ENCODE measurements around the gene TRA2B.
A peak's percentile ranks its signal among the peaks of the same experiment; 100 is the strongest.
"Not testable (repeated sequence)": the region's sequence is repeated elsewhere in the genome, so short reads cannot be mapped to it uniquely, and the experiment has no call there.

The TRA2B gene

DNA sequence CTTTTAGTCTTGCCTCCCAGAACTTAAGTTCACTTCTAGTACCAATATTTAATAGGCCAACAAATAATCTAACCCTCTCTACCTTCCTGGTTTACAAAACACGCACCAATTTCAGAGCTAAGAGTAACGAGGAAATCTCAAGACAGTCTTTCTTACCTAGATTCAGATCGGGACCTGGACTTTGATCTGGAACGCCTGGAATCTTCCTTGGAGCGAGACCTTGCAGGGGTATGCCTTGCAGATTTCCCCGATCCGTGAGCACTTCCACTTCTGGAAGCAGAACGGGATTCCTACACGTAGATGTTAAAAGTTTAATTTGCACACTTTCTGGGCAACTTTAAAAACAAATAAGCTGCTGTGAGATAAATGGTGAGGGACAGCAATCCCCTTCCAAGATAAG is 11.4 kb downstream of the TRA2B start:
- no peaks in the 10 kb centered on the region for H3K9me3 Mint-ChIP-seq
- H3K4me3 Mint-ChIP-seq: peak overlapping the region; percentile 61
- peaks cover 87% of the 10 kb centered on the region for H3K4me1 Mint-ChIP-seq (ENCODE audit: low read depth)
- DNase-seq: no peak
- peak overlapping the region; percentile 77 for H3K27ac Mint-ChIP-seq
- H3K27me3 Mint-ChIP-seq: no peaks in the 10 kb centered on the region
- H3K36me3 Mint-ChIP-seq (ENCODE audit: low read depth): peaks cover 99% of the 10 kb centered on the region

GRCh38 chr3:185925353-185925752 is 12.5 kb downstream of the TRA2B start:
- Mint-ChIP-seq H3K27me3 (no peaks in the 10 kb centered on the region), H3K4me1 (ENCODE audit: low read depth) (peaks cover 78% of the 10 kb centered on the region), H3K27ac (peak overlapping the region; percentile 77), H3K4me3 (no peak overlapping the region), H3K9me3 (no peaks in the 10 kb centered on the region), H3K36me3 (ENCODE audit: low read depth) (peaks cover 99% of the 10 kb centered on the region)
- DNase-seq: no peak

GRCh38 chr3:185924375-185924774 is 13.4 kb downstream of the TRA2B start:
- Mint-ChIP-seq H3K36me3 (ENCODE audit: low read depth) (peaks cover 99% of the 10 kb centered on the region), H3K4me1 (ENCODE audit: low read depth) (peaks cover 68% of the 10 kb centered on the region), H3K9me3 (no peaks in the 10 kb centered on the region), H3K27ac (peak overlapping the region; percentile 77), H3K27me3 (no peaks in the 10 kb centered on the region), H3K4me3 (no peak overlapping the region)
- DNase-seq: no peak

- Mint-ChIP-seq H3K27me3 (no peaks in the 10 kb centered on the region), H3K27ac (peak overlapping the region; percentile 73), H3K36me3 (ENCODE audit: low read depth) (peaks cover 100% of the 10 kb centered on the region), H3K9me3 (no peaks in the 10 kb centered on the region), H3K4me1 (ENCODE audit: low read depth) (peaks cover 34% of the 10 kb centered on the region), H3K4me3 (no peak overlapping the region)
- DNase-seq: no peak
Observed at GRCh38 chr3:185920184-185920583, 17.6 kb downstream of the TRA2B start.

- peaks cover 7% of the 10 kb centered on the region for H3K4me1 Mint-ChIP-seq (ENCODE audit: low read depth)
- no peak for DNase-seq
- peak overlapping the region; percentile 20 for H3K27ac Mint-ChIP-seq
- H3K9me3 Mint-ChIP-seq: no peaks in the 10 kb centered on the region
- H3K4me3 Mint-ChIP-seq: no peak overlapping the region
- peaks cover 84% of the 10 kb centered on the region for H3K36me3 Mint-ChIP-seq (ENCODE audit: low read depth)
- H3K27me3 Mint-ChIP-seq: no peaks in the 10 kb centered on the region
Observed at GRCh38 chr3:185916042-185916833, 21.6 kb downstream of the TRA2B start.

DNA sequence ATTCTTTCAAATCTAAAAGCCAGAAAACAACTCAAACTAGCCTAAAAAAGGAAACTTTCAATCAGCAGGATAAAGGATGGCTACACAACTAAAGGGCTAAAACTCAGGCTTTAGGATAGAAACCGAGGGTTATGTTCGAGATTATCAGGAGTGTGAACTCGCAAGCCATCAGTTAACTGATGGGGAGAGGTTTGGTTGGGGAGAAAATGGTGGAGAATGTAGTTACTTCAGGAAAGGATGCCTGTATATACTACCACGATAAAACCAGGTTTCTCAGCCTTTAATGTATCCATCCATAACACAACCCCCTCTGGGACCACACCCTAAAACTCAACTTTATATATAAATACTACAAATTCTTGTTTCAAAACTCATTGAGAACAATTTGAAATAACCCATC is 22.2 kb downstream of the TRA2B start:
- no peaks in the 10 kb centered on the region for H3K9me3 Mint-ChIP-seq
- H3K27ac Mint-ChIP-seq: peak overlapping the region; percentile 35
- no peak for DNase-seq
- H3K4me3 Mint-ChIP-seq: no peak overlapping the region
- peaks cover 5% of the 10 kb centered on the region for H3K4me1 Mint-ChIP-seq (ENCODE audit: low read depth)
- no peaks in the 10 kb centered on the region for H3K27me3 Mint-ChIP-seq
- H3K36me3 Mint-ChIP-seq (ENCODE audit: low read depth): peaks cover 78% of the 10 kb centered on the region

DNA sequence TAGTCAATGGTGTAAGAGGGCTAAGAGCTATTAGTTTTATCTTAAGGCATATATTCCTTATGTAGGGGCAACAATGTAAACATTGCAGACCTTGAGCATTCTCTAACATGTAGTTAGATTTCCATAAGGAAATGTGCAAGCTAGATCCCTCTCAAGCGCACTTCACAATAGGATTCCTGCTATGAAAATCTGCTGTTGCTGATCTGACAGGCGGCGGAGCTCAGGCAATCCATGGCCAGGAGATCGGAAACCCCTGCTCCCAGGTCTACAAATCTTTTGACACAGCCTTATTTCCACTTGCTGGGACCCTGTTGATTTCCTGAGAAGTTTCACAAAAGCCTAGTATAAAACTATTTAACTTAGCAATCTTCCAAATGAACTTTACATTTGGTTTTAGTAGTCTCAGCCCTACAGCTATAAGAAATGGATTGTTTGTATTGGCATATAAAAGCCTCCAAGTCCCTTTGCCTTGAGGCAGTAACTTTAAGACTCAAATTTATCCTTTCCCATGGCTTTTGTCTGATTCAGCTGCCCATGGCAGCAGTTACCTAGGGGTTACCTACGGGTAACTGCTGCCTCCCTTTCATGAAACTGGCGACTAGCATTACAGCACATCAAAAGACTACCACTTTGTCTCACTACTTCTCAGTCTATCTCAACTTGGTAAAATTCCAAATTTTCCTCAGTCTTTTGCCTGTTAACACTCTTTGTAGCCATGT is 22.7 kb downstream of the TRA2B start:
- no peak for DNase-seq
- no peaks in the 10 kb centered on the region for H3K9me3 Mint-ChIP-seq
- peak overlapping the region; percentile 57 for H3K27ac Mint-ChIP-seq
- peaks cover 72% of the 10 kb centered on the region for H3K36me3 Mint-ChIP-seq (ENCODE audit: low read depth)
- H3K4me1 Mint-ChIP-seq (ENCODE audit: low read depth): peaks cover 5% of the 10 kb centered on the region
- no peaks in the 10 kb centered on the region for H3K27me3 Mint-ChIP-seq
- no peak overlapping the region for H3K4me3 Mint-ChIP-seq

GRCh38 chr3:185912929-185913901 is 24.6 kb downstream of the TRA2B start:
- no peaks in the 10 kb centered on the region for H3K27me3 Mint-ChIP-seq
- peaks cover 4% of the 10 kb centered on the region for H3K4me1 Mint-ChIP-seq (ENCODE audit: low read depth)
- H3K4me3 Mint-ChIP-seq: no peak overlapping the region
- DNase-seq: no peak
- no peaks in the 10 kb centered on the region for H3K9me3 Mint-ChIP-seq
- H3K27ac Mint-ChIP-seq: peak overlapping the region; percentile 1
- H3K36me3 Mint-ChIP-seq (ENCODE audit: low read depth): peaks cover 53% of the 10 kb centered on the region

GRCh38 chr3:185912512-185912911 is 25.3 kb downstream of the TRA2B start:
- no peak for DNase-seq
- H3K27me3 Mint-ChIP-seq: no peaks in the 10 kb centered on the region
- H3K4me1 Mint-ChIP-seq (ENCODE audit: low read depth): peaks cover 4% of the 10 kb centered on the region
- H3K4me3 Mint-ChIP-seq: no peak overlapping the region
- H3K9me3 Mint-ChIP-seq: no peaks in the 10 kb centered on the region
- H3K36me3 Mint-ChIP-seq (ENCODE audit: low read depth): peaks cover 46% of the 10 kb centered on the region
- no peak overlapping the region for H3K27ac Mint-ChIP-seq

GRCh38 chr3:185911076-185911448 is 26.8 kb downstream of the TRA2B start:
- DNase-seq; H3K4me1 Mint-ChIP-seq (ENCODE audit: low read depth); H3K4me3 Mint-ChIP-seq; H3K27ac Mint-ChIP-seq; H3K27me3 Mint-ChIP-seq; H3K9me3 Mint-ChIP-seq: not testable (repeated sequence)
- peaks cover 32% of the 10 kb centered on the region for H3K36me3 Mint-ChIP-seq (ENCODE audit: low read depth)

GRCh38 chr3:185910322-185911075 is 27.3 kb downstream of the TRA2B start:
- DNase-seq; H3K27me3 Mint-ChIP-seq; H3K4me3 Mint-ChIP-seq; H3K4me1 Mint-ChIP-seq (ENCODE audit: low read depth); H3K9me3 Mint-ChIP-seq: not testable (repeated sequence)
- Mint-ChIP-seq H3K36me3 (ENCODE audit: low read depth) (peaks cover 26% of the 10 kb centered on the region), H3K27ac (peak overlapping the region; percentile 18)

DNA sequence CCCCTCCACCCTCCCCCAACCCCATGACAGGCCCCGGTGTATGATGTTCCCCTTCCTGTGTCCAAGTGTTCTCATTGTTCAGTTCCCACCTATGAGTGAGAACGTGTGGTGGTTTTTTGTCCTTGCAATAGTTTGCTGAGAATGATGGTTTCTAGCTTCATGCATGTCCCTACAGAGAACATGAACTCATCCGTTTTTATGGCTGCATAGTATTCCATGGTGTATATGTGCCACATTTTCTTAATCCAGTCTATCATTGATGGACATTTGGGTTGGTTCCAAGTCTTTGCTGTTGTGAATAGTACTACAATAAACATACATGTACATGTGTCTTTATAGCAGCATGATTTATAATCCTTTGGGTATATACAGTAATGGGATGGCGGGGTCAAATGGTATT is 27.9 kb downstream of the TRA2B start:
- H3K36me3 Mint-ChIP-seq (ENCODE audit: low read depth): peaks cover 20% of the 10 kb centered on the region

DNA sequence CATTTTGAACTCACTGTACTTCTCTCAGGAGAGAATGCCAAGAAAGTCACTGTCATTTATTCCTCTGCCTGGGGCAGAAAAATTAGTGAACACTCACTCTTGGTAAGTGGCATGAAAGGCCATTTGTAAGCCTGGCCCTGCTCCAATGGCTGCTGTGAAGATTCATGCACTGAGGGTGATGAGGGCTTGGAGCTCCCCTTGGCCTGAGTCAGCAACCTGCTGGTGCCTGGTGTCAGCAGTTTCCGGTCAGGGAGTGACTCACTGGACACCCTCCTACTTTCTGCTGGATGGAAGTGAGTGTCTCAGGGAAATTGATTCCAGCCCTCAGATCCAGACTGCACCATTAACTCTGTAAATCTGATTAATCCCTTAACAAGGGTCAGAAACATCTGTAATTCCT is 37.6 kb downstream of the TRA2B start:
- Mint-ChIP-seq H3K27ac (no peak overlapping the region), H3K36me3 (ENCODE audit: low read depth) (no peaks in the 10 kb centered on the region), H3K4me1 (ENCODE audit: low read depth) (no peaks in the 10 kb centered on the region), H3K27me3 (peaks cover 2% of the 10 kb centered on the region), H3K4me3 (no peak overlapping the region), H3K9me3 (peaks cover 2% of the 10 kb centered on the region)
- DNase-seq: no peak

More for the DNA sequence above, 27.9 kb downstream of the TRA2B start:
- H3K27me3 Mint-ChIP-seq; H3K9me3 Mint-ChIP-seq; H3K4me3 Mint-ChIP-seq; H3K4me1 Mint-ChIP-seq (ENCODE audit: low read depth); DNase-seq: not testable (repeated sequence)
- H3K27ac Mint-ChIP-seq: peak overlapping the region; percentile 55

- DNase-seq: no peak
- H3K4me1 Mint-ChIP-seq (ENCODE audit: low read depth): no peaks in the 10 kb centered on the region
- H3K9me3 Mint-ChIP-seq: peaks cover 2% of the 10 kb centered on the region
- H3K27ac Mint-ChIP-seq: no peak overlapping the region
- no peaks in the 10 kb centered on the region for H3K27me3 Mint-ChIP-seq
- H3K4me3 Mint-ChIP-seq: no peak overlapping the region
- no peaks in the 10 kb centered on the region for H3K36me3 Mint-ChIP-seq (ENCODE audit: low read depth)
Observed at GRCh38 chr3:185896636-185897035, 41.2 kb downstream of the TRA2B start.
